HG02798 (cell line): ENCODE data around the gene GRAP2.
"Not testable (repeated sequence)": the region's sequence is repeated elsewhere in the genome, so short reads cannot be mapped to it uniquely, and the experiment has no call there.

ENCODE experiments used
- ATAC-seq: cut with Tn5 transposase; IDR thresholded peaks from one replicate; pipeline ENCODE4 v1.9.1; 2021; ENCODE audit warnings: mild to moderate bottlenecking; ENCODE audit not compliant: unreplicated experiment, poor library complexity

The GRAP2 gene

DNA sequence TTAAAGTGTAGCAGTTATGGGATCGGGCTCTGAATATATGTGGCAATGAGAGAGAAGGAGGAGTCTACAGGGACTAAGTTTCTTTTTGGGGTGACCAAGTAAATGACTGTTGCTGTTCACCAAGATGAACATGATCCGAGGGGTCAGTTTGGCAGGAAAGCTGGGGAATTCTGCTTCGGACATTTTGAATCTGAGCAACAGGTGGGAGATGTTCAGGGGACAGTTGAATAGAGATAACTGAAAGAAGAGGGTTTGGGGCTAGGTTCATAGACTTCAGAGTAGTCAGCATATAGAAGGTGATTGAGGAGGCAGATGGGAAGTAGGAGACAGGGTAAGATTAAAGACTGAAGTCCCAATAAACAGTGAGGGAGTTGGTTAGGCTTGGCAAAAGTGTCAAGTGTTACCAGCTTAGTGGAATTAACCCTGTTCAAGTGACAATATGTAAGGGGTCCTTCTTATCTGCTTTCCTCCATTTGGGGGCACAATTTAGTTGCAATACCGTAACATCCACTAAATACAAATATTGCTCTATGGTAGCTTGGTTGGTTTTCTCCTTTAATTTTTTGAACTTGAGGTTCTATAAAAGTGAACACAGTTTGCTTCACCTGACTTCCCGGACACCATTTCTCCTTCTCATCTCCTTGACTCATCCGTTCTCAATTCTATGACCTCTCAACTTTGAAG lies 4.4 kb upstream of the GRAP2 start:
- no peak for ATAC-seq

DNA sequence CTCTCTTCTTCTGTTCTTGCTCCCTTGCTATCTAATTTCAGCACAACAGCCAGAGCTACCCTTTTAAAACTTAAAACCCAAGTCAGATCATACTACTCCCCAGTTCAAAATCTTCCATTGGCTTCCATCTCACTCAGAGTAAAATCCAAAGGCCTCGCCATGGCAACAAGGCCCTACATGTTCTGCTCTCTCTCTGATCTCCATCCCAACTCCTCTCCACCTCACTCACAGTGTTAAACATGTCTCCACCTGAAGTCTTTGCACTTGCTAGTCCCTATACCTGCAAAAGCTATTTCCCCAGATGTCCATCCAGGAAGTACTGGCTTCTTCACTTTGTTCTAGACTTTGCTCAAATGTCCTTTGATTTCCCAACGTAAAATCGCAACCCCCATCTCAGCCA lies 3.0 kb upstream of the GRAP2 start:
- ATAC-seq = no peak

DNA sequence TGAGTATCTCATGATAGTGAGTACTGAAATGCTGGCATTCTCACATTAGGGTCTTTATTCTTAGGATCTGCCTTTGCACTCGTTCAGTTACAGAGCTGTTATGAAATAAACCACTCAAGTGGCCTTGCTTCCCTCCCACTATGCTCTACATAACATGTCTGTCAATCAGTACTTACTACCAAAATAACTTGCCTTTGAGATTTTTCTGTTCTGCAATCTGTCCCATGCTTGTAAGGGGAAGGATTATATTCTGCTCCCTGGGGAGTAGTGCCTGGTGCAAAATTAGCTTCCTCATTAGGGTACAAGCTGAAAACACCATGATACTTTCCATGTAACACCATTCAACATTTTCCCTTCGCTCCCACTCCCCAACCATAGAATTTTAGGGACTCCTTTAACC lies 1.9 kb upstream of the GRAP2 start:
- no peak for ATAC-seq

DNA sequence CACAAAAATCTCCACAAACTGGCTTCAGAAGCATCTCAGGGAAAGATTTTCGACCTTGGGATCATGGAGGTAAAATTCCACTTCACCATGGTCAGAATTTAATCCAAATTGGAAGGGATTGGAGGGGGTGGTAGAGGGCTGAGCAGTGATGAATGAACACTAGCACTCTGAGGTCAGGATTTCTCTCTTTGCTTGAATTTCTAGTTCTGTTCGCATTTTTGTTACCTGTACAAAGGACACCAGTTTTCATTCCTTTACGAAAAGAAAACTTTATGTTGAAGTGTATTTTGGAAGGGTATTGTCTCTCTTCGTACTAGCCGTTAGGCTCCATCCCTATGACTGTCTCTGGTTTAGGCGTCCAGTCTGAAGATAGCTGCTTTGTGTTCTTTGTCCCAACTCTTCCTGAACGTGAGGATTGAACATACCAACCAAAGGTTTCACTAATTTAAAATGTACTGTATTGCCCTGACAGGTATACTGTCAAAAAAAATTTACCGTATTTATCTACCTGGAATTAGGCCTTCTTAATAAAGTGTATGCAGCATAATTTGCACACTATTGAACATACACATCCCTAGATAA lies 772 bp downstream of the GRAP2 start:
- ATAC-seq = no peak

DNA sequence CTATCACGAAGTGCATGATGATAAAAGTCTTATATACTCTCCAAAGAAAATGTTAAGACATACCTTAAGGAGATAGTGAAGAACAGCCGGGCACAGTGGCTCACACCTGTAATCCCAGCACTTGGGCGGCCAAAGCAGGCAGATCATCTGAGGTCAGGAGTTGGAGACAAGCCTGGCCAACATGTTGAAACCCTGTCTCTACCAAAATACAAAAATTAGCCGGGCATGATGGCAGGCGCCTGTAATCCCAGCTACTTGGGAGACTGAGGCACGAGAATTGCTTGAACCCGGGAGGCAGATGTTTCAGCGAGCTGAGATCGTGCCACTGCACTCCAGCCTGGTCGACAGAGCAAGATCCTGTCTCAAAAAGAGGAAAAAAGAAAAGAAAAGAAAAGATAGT lies 3.1 kb downstream of the GRAP2 start:
- ATAC-seq = not testable (repeated sequence)

DNA sequence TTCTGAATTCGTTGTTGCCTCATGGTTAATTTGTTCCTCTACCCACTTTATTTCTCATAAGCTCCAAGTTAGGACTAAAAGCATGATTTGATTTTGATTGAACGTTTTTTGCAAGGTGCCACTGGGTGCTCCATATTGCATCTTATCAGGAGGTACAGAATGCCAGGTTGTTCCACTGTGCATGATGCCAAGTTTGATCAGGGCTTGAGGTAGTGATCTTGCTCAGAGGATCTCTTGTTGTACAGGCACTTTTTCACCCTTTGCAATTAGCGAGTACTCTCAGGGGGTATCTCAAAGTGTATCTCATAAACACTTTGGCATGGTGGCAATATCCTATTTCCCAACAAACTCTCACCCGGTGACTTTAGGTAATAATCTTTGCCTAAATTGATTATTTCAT lies 4.0 kb downstream of the GRAP2 start:
- no peak for ATAC-seq

DNA sequence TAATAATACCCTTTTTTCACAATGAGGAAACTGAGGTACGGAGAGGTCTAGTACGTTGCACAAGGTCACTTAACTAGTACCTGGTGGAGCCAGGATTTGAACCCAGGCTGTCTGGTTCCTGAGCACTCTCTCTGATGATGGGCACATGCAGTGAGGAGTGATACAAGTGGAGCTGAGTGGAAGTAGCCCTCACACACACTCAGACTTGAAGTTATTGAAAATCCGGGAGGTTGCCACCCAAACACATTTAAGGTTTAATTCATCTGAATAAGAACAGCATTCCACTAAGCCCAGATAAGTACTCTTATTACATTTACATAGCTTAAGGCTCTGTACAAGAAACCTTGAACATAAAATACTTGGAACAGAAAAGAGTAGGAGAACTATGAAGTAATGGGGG lies 4.8 kb downstream of the GRAP2 start:
- no peak for ATAC-seq

DNA sequence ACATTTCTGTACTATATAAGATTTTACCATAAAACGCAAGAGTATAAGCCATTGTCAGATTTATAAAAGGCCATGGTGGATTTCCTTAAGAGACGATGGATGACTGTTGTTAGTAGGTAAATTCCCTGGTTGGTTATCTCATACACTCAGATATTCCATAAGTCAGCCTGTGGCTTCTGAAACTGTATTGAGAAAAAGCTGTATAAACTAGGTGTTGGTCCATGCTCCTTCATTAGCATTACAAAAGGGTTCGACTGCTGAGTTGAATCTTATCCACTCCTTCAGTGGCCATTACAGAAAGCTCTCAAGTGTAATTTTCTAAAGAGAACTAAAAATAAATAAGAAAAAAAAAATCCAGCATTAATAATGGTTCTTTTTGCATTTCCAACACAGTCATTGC lies 5.3 kb downstream of the GRAP2 start:
- ATAC-seq = no peak

DNA sequence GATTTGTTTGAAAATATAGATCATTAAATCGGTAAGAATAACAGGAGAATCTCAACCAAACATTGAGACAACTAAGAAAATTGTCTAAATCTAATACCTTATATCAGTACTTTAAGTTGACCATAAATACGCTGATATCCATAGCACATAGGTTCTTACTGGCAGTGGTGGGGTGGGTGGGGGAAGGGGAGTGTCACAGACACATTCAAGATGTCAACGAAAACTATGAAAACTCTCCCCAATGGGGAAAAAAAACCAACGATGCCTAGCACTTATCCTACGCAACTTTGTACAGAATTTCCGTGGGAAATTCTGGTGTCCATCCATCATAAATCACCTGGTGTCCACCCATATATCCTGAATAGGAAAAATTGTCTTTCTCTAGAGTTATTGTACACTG lies 6.2 kb downstream of the GRAP2 start:
- no peak for ATAC-seq

DNA sequence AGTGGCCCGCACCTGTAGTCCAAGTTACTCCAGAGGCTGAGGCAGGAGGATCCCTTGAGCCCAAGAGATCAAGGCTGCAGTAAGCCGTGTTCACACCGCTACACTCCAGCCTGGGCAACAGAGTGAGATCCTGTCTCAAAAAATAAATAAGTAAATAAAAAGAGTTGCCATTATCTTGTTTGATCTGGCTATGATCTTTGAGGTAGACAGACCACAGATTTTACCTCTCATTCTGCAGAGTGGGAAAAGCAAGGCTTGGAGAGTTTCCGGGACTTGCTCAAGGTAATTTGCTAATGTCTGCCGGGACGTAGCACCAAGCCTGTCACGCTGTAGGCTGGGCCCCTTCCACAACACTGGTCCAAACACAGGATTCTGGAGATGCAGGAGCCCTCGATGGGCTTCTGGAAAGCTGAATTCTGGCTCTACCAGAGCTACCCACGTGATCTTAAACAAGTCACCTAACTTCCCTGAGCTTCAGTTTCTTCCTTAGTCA lies 6.8 kb downstream of the GRAP2 start:
- ATAC-seq = no peak

DNA sequence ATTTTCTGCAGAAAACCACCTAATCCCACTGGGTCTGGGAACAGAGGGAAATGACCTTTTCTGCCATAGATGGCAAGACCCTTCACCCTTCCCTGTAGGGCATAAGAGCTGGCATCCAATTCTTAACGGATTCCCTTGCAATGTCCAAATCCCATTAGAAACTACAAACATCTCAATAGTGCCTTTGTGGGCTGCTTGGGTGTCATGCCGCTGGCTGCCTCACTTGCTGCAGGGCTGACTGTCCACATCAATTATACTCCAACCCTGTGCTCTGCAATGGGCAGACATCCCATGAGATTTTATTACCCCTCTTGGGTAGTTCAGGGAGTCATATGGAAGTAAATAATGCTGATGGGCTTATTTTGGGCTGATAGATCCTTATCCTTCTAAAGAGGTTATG lies 7.3 kb downstream of the GRAP2 start:
- no peak for ATAC-seq

DNA sequence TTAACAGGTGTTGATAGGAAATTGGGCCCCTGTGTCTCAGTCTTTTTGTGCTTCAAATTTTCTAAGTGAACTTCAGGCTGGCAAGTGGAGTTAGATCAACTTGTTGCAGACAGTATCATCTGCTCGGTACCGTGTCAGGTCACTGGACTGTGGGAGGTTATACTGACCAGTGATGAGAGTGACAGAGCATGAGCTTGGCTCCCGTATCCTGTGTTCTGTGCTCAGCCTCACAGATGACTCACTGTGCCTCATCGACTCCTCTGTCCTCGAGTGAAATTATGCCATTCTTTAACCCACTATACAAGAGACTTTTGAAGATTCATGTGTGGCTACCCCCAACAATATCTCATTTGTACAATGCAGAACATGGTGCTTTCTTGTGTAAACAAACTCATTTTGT lies 7.9 kb downstream of the GRAP2 start:
- ATAC-seq = no peak

DNA sequence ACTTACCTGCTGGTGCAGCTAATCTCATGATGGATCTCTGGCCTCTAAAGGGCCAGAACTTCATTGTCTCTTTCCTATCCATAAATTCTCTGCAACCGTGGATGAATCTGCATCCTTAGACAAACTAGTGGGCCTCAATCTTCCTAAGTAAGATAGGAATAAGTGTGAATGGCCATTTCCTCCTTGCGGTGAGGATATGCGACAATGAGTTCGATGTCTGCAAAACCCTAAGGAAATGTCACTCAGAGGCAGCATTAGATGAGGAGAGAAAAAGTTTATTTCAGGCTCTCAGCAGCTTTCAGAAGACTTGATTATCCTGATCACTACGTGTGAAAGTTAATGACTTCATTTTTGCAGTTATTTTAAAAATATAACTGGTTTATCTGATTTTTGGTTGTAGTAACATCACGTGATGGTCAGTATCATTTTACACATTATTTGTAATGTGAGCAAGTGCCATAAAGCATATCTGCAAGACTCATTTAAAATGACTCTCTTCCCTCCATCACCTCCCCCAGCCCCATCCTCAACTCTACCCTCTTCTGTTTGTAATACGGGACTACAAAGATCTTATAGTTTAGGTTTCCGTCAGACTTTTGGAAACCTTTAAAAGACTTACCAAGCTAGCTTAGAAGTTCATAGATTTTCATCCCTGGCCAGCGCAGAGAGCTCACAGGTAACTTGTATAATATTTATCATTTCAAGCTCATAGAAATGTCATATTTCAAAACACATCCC lies 10.2 kb downstream of the GRAP2 start:
- no peak for ATAC-seq

DNA sequence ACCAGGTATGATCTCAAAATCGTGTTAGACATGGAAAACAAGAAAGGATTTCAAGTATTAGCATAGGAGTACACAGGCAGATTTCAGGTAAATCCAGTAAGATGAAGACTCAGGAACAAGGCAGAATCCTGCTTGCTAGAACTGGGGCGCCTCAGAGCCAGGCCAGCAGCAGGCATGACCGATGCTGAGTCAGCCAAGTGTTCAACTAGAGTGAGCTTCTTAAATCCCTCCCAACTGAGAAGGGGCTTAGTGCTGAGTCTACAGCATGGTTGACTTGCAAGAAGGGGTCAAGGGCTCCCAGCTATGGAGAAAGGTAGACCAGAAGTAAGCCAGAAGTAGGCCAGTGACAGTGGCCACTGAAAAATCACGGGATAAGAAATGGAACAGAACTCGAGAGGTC lies 12.4 kb downstream of the GRAP2 start:
- ATAC-seq = no peak

DNA sequence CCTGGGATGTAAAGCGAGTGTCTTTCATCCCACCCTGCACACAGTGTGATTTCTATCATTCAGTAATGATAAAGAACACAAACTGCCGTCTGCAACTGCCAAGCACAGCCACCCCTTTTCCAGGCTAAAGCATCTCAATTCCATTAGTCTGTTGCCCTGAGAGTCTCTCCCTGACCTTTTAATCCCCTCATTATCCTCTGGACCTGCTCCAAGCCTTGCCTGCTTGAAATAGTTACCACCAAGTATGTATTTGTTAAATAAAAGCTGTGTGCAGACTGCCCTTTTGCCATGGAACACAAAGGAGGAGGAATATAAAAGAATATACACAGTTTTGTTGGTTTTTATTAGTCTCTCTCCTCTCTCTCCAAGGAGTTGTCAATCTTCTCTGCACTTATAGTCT lies 13.0 kb downstream of the GRAP2 start:
- no peak for ATAC-seq

DNA sequence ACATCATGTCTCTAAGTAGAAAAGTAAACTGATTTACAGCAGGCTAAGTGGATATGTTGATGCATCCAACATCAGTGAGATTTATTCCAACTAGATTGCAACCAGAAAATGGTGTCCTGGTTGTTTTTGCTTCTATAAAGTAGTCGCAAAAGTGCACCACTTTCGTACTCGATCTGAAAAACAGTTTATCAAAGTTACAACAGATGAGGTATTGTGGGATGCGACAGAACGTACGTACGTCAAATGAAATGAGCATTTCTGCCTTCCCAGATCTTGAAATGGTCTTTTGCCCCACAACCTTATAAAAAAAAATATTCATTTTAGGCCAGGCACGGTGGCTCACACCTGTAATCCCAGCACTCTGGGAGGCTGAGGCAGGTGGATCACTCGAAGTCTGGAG lies 13.7 kb downstream of the GRAP2 start:
- no peak for ATAC-seq

DNA sequence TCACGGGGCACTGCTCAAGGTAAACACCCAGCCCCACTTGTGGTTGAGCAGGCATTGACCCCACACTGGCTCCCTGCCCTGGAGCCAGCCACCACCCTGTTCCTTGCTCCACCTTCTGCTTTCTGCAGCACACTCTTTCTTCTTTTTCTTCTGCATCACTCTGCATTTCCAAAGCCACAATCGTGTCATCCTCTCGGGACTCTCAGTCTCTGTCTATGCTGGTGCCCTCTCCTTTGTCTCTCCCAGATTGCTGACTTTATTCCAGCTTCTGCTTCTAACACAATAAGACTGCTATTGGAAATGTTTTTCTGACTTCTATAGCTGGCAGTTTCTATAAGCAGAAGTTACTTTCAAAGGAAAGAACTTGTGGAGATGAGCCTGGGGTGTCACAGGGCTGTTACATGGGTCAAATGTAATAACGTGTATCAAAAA lies 14.4 kb downstream of the GRAP2 start:
- no peak for ATAC-seq

DNA sequence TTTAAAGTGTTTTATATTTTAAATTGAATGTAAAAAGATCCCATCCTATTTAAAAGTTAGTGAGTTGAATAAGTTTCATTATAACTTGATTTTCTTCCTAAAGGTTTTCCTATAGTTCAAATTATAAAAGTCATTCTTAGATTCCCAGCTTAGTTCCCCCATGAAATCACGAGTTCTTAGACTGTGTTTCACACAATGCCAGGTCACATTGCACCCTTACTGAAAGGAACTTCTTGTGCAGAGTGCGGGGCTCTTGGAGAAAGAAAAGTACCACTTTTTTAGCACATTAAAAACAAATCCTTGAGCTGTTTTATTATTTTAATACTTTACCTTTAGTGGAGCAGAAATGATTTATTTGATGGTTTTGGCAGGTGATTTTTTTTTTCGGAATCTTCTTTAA lies 15.6 kb downstream of the GRAP2 start:
- no peak for ATAC-seq

DNA sequence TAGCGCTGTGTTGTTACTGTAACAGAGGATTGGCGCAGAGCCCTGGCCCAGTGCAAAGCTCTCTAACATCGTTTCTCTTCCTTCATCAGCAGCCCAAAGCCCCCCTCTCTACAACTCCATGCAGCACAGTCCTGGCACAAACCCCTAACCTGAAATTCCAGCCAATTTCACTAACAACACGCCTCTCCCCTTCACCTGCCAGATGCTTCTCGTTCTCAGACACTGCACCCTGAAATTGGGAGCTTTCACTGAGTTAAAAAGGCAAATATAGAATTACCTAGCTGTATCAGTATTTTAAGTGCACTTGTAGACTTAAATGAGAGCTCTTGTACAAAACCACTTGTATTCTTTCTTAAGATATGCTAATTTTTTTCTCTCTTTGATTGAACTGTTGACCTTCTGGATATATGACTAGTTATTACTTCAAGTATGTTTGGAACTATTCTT lies 16.3 kb downstream of the GRAP2 start:
- no peak for ATAC-seq

DNA sequence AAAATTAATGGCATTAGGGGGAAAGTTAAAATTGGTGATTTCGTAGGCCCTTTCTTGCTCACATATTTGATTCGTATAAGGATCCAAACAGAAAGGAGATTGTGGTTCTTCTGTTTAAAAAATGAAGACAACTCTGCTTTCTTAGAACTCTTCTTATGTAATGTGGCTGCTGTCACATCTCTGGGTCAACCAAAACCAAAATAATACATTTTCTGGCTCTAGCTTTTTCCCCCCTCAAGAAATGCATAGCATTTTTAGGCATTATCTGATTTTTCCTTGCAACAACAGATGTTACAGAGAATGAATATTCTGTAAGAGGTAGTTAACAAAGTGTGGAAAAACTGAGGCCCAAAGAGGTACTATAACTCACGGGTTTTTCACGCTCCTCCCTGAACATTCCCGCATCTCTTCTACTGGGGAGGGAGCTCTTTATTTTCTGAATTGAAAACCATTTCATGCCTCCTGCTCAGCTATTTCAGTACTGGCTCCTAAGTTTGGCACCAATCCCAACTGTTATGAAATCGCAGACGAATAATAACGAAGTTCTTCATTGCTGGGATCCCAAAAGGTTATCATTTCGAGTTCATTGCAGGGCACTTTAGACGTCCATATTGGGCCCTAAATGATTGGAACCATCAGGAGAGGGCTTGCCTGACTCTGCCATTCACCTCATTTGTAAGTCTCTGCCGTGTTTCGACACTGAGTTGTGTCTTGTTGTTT lies 17.1 kb downstream of the GRAP2 start:
- no peak for ATAC-seq
